Astrocyte of the cerebellum (primary cell): ENCODE measurements around the gene COQ5.

Source experiments
- DNase-seq: peaks from one replicate; pipeline ENCODE4 v3.0.0-alpha.2; 2011; ENCODE audit warnings: low read depth
- H3K4me3 ChIP-seq: 2 replicates; pipeline ENCODE4 v1.5.1; 2011; ENCODE audit warnings: mild to moderate bottlenecking, low read depth, low read length, moderate library complexity
- in situ Hi-C: cut with HindIII; loops from 2 replicates; pipeline ENCODE4 v1.10.0; 2017; ENCODE audit warnings: low sequenced_read_pairs
- TF ChIP-seq, protein P1 (sequence below): IDR thresholded peaks from 2 replicates; pipeline ENCODE4 v1.5.1; 2012; ENCODE audit warnings: low read length, low read depth, moderate library complexity, mild to moderate bottlenecking; ENCODE audit errors: missing control alignments

Gene COQ5, protein sequence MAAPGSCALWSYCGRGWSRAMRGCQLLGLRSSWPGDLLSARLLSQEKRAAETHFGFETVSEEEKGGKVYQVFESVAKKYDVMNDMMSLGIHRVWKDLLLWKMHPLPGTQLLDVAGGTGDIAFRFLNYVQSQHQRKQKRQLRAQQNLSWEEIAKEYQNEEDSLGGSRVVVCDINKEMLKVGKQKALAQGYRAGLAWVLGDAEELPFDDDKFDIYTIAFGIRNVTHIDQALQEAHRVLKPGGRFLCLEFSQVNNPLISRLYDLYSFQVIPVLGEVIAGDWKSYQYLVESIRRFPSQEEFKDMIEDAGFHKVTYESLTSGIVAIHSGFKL

GRCh38 chr12:120528861-120529525 lies at the start of gene COQ5:
Gene COQ5 (minus strand): TSS chr12:120529158. CDS start chr12:120529141, 17 bp downstream.
- TF ChIP-seq, protein P1, sequence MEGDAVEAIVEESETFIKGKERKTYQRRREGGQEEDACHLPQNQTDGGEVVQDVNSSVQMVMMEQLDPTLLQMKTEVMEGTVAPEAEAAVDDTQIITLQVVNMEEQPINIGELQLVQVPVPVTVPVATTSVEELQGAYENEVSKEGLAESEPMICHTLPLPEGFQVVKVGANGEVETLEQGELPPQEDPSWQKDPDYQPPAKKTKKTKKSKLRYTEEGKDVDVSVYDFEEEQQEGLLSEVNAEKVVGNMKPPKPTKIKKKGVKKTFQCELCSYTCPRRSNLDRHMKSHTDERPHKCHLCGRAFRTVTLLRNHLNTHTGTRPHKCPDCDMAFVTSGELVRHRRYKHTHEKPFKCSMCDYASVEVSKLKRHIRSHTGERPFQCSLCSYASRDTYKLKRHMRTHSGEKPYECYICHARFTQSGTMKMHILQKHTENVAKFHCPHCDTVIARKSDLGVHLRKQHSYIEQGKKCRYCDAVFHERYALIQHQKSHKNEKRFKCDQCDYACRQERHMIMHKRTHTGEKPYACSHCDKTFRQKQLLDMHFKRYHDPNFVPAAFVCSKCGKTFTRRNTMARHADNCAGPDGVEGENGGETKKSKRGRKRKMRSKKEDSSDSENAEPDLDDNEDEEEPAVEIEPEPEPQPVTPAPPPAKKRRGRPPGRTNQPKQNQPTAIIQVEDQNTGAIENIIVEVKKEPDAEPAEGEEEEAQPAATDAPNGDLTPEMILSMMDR: no peak
- H3K4me3 ChIP-seq: peak within 1 kb of the TSS; percentile 65
- in situ Hi-C loops: no loop called here
- DNase-seq: peak; percentile 62

DNA sequence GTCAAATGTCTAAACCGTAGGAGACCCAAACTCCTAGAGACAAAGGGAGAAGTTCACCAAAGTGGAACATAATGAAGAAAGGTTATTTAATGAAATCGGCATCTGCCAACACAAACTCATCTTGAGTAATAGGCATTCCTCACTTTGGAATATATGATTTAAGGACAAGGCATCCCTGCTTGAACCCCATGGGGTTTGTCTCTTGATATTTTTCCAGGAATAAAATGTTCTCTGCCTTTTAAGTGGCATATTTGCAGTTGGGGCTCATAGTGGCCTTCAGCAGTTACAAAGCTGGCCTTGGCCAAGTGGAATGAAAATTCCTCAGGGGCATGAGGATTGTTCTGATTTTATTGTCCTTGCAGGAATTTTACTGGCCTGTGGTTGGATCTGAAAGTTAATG lies 45.1 kb upstream of the COQ5 start:
- TF ChIP-seq, protein P1: no peak
- no peak overlapping the region for H3K4me3 ChIP-seq
- in situ Hi-C loops: no loop called here
- DNase-seq: no peak

- DNase-seq: no peak
- in situ Hi-C loops: no loop called here
- H3K4me3 ChIP-seq: no peak overlapping the region
Observed at GRCh38 chr12:120573560-120573959, 44.6 kb upstream of the COQ5 start.

GRCh38 chr12:120571299-120571698 lies 42.3 kb upstream of the COQ5 start:
- H3K4me3 ChIP-seq: no peak overlapping the region
- in situ Hi-C loops: no loop called here
- no peak for DNase-seq
- TF ChIP-seq, protein P1: no peak

More at GRCh38 chr12:120573560-120573959, 44.6 kb upstream of the COQ5 start:
- TF ChIP-seq, protein P1: no peak

DNA sequence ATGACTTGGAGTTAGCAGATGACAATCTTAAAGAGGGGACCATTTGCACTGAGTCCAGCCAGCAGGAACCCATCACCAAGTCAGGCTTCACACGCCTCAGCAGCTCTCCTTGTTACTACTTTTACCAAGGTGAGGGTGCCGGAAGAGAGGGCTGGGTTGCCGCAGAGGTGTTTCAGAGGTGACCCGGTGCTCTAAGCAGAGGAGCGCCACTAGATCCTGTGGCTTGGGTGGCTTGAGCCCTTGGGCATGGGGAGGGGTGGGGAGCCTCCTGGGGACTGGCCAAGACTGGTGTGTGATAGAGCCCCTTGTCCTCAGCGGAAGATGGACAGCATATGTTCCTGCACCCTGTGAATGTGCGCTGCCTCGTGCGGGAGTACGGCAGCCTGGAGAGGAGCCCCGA lies 34.5 kb upstream of the COQ5 start:
- DNase-seq: no peak
- TF ChIP-seq, protein P1: no peak
- no peak overlapping the region for H3K4me3 ChIP-seq
- in situ Hi-C loops: no loop called here

DNA sequence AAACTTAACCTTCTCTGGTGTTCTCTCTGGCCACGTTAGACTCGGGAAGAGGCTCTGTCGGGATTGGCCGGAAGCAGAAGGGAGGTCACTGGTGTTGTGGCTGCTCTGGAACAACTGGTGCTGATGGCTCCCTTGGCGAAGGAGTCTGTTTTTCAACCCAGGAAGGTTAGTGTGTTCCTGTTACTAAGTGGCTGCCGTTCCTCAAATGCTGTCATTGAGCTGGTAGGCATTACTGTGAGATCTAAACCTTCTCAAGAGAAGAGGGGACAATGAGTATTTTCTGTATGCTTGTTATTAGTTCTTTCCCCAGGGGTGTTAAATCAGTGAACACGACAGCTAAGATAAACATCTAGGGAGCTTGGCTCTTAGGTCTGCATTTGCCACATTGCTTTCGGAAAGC lies 33.9 kb upstream of the COQ5 start:
- TF ChIP-seq, protein P1: no peak
- H3K4me3 ChIP-seq: no peak overlapping the region
- DNase-seq: no peak
- in situ Hi-C loops: no loop called here
